Ishikawa (cell line): ENCODE results near the gene EXOC3L2.

Experiments used
- EGR1 ChIP-seq: IDR thresholded peaks from 2 replicates; pipeline ENCODE4 v1.6.1; 2012
- TEAD4 ChIP-seq: IDR thresholded peaks from 2 replicates; pipeline ENCODE4 v1.6.1; 2012
- ZBTB7A ChIP-seq: IDR thresholded peaks from 2 replicates; pipeline ENCODE4 v1.6.1; 2012; ENCODE audit warnings: low read depth

DNA sequence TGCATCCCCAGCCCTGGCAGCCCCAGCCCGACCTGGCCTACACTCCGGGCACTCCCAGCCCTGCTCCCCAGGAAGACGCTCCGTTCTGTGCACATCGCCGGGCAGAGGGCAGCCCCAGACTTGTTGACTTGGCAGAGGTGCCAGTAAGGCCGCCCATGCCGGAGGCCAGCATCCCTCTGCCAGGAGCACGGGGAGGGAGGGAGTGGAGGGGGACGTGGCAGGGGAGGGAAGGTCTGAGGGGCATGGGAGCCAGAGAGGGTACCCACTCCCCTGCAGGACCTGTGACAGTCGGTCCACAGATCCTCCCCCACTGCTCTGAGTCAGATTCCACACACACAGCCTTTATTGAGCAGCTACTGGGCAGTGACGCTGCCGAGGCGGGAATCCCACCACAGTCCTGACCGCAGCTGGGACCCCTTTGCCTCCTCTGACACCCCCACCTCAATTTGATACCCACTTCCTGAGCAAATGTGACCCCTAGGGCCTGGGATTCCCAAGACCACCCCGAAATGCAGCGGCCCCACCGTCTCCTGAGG is 82.5 kb downstream of the EXOC3L2 start:
- TF ChIP-seq EGR1 = no peak
- no peak for TF ChIP-seq TEAD4
- no peak for TF ChIP-seq ZBTB7A
